GM19099 (cell line): ENCODE measurements around the gene OLFML2A.

ENCODE experiments used
- POLR2A ChIP-seq: IDR thresholded peaks from 3 replicates; pipeline ENCODE4 v1.6.1; 2011; ENCODE audit warnings: low read depth; ENCODE audit not compliant: insufficient read length; ENCODE audit errors: extremely low read depth

Gene OLFML2A

DNA sequence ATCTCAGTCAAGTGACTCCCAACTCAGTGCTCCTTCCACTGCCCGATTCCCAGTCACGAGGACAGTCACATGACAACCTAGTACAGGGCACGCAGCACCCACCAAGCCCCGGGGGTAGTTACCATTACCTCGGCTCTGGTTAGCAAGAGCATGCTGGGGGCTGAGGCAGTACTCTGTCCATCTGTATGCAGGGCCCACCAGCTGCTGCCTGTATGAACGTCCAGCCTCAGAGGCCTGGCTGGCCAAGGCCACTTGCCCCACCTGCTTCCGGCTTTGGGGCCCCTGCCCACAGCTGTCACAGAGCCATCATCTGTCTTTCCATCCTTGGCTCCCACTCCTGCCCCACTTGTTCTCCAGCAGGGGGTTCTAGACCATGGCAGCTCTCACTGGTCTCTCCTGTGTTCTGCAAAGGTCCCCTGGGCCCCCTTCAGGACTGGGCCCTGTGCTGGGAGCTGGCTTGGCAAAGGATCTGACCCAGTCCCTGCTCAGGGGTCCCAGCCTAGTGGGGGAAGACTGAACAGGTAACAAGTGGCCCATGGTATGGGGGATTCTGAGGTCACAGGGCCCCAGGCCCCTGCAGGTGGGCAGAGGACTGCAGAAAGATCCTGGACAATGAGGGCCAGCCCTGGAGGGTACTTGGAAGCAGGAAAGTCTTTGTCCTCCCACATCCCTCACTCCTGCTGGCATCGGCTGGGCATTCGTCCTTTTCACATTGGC is 81.6 kb downstream of the OLFML2A start:
- no peak for TF ChIP-seq POLR2A

DNA sequence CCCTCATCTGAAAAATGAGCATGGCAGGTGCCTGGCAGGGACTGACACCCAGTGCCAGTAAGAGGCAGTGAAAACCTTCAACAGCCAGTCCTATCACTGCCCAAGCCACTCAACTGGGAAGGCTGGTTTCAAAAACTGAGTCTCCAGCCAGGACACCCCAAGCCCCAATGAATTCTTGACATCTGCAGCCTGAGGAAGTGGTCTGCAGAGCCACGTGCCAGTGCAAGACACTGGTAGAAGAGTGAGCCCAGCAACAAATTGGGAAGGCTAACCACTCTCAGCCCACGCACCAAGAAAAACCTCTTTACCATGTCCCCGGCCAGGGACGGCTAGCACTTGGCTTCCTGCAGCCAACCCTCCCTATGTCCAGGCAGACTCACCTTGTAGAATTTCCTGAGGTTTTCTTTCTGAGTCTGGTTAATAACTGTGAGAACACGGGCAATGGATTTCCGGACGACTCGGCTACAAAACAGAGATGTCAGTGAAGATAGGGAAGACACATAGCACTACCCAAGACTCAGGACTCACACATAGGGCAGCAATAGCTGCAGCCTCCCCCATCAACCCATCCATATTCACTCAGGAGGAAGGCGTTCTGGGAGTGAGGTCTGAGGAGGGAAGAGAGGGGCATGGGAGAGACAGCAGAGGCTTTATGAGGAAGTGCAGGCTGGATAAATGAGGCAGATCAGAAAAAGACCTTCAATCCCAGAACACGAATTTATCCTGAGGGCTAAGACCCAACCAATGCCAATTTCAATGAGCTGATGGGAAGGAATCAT is 83.1 kb downstream of the OLFML2A start:
- no peak for TF ChIP-seq POLR2A

DNA sequence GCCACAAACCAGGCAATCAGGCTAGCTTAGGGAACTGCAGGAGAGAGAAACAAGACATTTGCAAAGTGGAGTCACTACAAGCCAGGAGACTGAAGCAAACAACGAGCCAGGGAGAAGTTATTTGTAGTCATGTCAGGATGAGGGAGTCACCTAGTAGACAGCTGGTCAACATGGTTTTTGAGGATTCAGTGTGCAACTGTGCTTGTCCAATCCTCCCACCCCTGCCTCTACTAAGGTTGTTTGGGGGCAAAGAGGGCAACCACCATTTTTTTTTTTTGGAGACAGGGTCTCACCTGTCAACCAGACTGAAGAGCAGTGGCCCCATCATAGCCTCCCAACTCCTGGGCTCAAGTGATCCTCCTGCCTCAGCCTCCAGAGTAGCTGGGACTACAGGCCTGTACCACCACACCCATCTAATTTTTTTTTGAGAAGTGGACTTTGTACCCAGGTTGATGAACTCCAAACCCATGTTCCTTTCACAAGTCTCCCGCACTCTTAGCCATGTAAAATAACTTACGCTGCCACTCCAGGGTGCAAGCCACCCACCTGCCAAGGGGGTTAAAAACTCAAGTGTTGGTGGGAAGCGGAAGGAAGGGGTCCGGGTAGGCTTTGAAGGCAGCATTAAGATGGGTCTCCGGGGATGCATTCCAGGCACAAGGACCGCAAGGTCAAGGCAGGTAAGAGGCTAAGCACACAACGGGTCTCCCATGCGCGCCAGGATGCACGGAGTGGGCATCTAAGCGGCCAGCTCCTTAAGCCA is 83.8 kb downstream of the OLFML2A start:
- TF ChIP-seq POLR2A: no peak

DNA sequence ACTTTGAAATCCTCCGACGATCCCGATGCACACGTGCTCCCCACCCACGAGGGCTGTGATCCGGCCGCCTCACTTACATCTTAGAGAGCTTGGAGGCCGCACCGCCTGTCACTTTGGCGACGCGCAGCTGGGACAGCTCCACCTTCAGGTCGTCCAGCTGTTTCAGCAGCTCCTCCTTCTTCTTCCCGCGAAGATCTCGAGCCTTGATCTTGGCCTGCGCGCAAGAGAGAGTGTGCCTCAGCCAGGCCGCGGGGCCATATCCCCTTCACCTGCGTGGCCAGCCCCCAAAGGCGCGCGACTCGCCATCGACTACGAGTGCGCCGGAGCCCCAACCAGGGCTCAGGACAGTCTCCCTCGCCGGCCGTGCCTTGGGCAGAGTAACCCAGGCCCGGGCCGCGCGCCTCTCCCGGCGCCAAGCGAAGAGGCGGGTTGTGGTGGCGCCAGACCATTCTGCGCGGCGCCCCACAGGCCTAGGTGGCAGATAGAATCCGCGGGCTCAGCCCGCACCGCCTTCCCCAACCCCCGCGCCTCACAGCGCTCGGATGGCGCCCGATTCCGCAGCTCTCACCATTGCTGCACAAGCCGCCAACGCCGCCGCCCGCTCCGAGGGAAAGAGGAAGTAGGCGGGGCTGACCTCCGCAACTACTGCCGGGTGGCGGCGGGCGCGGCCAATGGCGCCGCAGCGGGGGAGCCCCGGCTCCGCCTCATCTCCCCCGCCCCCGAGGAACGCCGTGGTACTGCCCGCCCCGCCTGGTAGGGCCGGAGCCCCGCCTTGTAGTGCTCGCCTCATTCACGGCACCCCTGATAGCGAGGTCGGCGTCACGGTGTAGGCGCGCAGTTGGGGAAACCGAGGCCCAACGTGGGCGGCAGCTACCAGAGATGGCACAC is 84.7 kb downstream of the OLFML2A start, which contains the start of the genes ARPC5L and RPL35:
Gene ARPC5L, plus strand, starts transcription at position 789 of the 888 bp plus-strand sequence. CDS start 7,161 bp downstream, outside the sequence.
Gene RPL35, minus strand, starts transcription at position 616 of the 888 bp plus-strand sequence. Its CDS starts 45 bp downstream, at position 571.
- TF ChIP-seq POLR2A: peak; percentile 98

DNA sequence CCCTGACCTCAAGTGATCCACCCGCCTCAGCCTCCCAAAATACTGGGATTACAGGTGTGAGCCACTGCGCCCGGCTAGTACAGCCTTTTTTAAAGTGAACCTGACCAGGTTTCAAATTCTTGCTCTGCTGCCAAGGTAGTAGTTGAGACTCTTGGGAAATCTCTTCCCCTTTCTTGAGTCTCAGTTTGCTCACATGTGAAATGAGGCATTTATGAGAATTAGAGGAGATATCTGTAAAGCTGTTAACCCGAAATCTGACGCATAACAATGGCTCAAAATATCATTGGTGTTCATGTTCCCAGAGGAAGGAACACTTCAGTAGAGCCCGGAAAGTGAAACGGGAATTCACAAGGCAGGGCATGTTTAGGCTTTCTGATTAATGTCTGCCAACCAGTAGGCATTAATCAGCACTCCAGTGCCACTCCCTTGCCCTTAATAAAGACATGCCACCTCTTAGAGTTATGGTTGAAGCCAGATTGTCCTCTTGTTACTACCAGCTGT is 86.5 kb downstream of the OLFML2A start:
- no peak for TF ChIP-seq POLR2A
